Body of pancreas (tissue), 4 donors: ENCODE results near the gene DLGAP1.

Experiments
- CTCF ChIP-seq, 7 experiments: fragments of 450-650 bp in 4 of 7; fragments of 200-600 bp in 3 of 7; sonication (generic) in 3 of 7; IDR thresholded peaks; one replicate each; pipeline ENCODE4 v1.5.1; 2016 to 2019; ENCODE audit warnings: antibody characterized with exemption in 7 of 7
- POLR2A ChIP-seq, 3 donors: fragments of 450-650 bp; IDR thresholded peaks; one replicate each; pipeline ENCODE4 v1.6.1; 2016; ENCODE audit warnings: antibody characterized with exemption in 3 of 3, mild to moderate bottlenecking in 2 of 3

- no peak for TF ChIP-seq CTCF (IDR thresholded peaks at IDR 0.05)
- no peak for TF ChIP-seq POLR2A (IDR thresholded peaks at IDR 0.05)
Measured at GRCh38 chr18:4200399-4200798, 254.7 kb downstream of the DLGAP1 start.
